Stimulated activated CD4-positive, alpha-beta T cell treated with anti-CD3 and anti-CD28 coated beads, Interleukin-1b, Interleukin-23, amount 100 ng/mL, for 4 hours (primary cell): ENCODE results near the gene CELF4.

ENCODE experiments used
- DNase-seq, 2 donors: peaks; one replicate each; pipeline ENCODE4 v3.0.0-alpha.2; 2020; ENCODE audit warnings: low read depth in 2 of 2

CELF4 gene

GRCh38 chr18:37442477-37442876 lies 123.1 kb downstream of the CELF4 start:
- DNase-seq, result no peak

- DNase-seq, result no peak
Measured at GRCh38 chr18:37441821-37442220, 123.8 kb downstream of the CELF4 start.

GRCh38 chr18:37440206-37440605 lies 125.4 kb downstream of the CELF4 start:
- DNase-seq, result no peak

DNA sequence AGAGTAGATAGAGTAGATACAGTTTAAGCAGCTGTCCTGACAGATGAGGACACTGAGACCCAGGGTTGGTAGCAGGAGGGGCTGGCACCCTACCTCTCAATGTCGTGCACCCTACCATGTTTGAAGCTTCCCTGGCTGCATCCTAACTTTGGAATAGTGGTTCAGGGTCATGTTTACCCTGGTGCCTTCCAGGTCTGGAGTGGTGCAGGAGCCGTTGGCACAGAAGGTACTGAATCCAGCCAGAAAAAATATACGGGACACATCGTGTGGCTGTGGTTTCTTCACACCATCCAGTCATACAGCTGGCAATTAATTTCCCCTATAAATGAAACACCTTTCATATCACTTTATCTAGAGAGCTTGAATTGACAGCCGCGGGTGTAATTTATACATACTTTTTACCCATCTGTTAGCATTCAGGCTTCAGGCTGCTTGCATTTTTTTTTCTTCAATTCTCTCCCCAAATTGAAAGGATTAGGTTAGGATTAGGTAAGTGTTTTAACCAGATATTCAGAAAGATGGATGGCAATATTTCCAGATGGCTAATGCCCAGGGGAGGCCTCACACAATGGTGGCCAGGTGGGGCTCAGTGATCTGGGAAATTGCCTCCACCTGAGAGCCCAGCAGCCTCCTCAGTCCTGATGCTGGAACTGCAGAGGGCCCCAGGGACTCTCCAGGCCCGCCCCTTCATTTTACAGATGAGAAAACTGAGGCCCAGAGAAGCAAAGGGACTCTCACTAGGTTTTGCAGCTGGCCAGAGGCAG lies 127.0 kb downstream of the CELF4 start:
- no peak for DNase-seq

DNA sequence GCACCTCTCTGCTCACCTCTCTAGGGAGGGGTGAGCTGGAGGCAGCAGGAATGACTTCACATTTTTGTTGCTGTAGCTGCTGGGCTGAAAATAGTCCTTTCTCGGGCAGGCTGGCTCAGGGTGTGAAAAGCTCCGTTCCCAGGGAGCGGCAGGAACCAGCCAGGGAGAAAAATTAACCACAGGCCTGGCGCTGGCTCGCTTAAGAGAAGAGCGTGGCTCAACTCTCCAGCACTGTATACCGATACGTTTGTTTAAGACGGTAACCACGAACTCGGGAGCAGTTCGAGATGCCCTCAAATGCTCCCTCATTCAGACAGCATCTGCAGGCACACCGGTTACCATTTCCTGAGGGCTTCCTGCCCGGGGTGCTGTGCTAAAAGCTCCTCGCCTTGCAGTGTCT lies 129.6 kb downstream of the CELF4 start:
- DNase-seq, result no peak

- no peak for DNase-seq
Measured at GRCh38 chr18:37435150-37435867, 130.3 kb downstream of the CELF4 start.

- no peak for DNase-seq
Measured at GRCh38 chr18:37434161-37434860, 131.3 kb downstream of the CELF4 start.

- no peak for DNase-seq
Measured at GRCh38 chr18:37432436-37433195, 133.0 kb downstream of the CELF4 start.

GRCh38 chr18:37430357-37431076 lies 135.1 kb downstream of the CELF4 start:
- DNase-seq, result no peak

DNA sequence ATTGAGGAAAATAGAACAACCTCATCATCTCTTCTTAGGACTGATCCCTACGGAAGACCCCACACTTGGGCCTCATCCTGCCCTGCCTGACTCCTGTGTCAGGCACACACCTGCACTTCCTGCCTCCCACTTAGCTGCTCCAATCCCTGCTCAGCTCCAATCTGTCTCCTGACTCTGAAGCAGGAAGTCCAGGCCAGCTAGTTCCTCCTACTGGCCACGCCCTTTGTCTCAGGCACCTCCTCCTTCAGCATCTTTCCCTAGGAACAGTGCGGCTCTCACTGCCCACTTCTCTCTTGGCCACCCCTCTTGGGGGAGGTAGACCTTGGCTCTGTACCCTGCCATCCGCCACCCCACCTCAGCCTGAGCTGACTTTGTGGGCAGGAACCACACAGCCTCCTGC lies 135.8 kb downstream of the CELF4 start:
- no peak for DNase-seq

DNA sequence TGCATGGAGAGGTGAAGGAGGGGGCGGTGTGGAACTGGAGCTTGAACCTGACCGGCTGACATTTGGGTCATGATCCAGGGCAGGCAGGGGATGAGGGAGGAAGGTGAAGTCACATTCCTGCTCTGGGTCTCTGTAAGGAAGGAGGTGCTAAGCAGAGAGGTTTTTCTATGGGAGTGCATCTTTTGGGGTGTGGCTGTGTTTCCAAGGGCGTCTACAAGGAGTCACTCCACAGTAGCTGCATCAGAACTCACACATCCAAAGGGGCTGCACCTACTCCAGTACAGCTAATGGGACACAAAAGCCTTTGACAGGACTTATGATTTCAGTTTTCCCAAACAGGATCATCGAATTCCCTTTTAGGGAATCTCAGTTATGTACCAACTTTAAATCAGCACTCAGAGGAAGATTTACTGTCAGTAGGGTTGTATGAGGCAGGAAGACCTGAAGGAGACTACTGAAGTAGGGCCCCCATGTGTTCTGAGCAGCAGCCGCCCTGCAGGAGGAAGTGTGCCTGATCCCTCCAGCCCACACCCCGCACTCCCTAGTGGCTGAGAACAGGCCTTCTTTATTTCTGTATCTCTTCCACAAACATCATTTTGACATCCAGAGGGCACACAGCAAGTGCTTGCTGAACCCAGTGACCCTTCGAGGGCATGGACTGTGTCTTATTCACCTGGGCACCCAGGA lies 137.2 kb downstream of the CELF4 start:
- DNase-seq, result no peak

GRCh38 chr18:37426586-37426985 lies 139.0 kb downstream of the CELF4 start:
- DNase-seq, result no peak

GRCh38 chr18:37425222-37425621 lies 140.4 kb downstream of the CELF4 start:
- DNase-seq, result no peak

- no peak for DNase-seq
Measured at GRCh38 chr18:37424507-37424906, 141.1 kb downstream of the CELF4 start.

DNA sequence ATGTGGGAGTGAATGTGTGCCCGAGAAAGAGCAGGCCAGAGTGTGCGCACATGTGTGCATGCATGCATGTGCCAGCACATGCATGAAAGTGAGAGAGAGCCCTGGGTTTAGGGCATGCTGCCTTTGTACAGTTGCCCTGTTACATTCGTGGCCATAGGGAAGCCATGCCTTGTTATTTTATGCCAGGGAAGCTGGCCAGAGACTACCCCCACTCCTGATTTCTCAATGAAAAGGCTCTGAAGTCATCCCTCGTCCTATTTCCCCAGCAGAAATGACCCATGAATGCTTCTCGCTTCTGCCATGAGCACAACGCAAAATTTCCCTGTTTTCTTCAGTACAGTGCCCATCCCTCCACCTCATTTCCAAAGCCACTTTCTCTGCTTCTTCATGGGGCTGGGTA lies 143.0 kb downstream of the CELF4 start:
- no peak for DNase-seq

- DNase-seq, result no peak
Measured at GRCh38 chr18:37422116-37422515, 143.5 kb downstream of the CELF4 start.

DNA sequence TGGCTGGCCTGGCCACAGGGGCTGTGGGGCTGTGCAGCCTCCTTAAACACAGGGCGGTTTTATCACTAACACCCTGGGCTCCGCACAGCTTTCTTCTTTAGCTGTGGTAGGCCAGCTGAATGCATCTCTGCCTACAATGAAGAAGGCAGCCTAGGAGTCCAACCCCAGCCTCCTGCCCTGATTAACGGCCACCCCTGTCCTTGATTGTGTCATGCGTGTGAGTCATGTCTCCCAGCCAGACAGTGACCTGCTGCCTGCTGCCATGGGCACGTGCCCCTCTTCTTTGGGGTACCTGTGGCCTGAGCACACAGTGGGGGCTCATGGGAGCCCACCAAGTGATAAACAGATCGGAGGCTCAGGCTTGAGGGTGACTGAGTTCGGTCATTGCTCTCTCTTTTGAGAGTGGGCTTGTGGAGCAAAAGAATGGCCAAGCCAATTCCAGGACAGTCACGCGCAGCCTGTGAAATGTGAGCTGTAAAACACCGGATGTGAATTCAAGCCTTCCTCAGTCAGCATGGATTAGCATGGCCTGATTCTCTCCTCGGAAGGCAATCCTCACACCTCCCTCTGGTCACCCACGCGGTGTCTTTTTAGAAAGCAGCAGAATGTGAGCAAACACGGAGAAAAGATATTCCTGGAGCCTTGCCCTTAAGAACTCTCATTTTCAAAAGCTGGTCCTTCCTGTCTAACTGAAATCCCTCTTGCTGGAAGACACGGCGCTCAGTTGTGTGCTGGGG lies 144.1 kb downstream of the CELF4 start:
- DNase-seq, result no peak

DNA sequence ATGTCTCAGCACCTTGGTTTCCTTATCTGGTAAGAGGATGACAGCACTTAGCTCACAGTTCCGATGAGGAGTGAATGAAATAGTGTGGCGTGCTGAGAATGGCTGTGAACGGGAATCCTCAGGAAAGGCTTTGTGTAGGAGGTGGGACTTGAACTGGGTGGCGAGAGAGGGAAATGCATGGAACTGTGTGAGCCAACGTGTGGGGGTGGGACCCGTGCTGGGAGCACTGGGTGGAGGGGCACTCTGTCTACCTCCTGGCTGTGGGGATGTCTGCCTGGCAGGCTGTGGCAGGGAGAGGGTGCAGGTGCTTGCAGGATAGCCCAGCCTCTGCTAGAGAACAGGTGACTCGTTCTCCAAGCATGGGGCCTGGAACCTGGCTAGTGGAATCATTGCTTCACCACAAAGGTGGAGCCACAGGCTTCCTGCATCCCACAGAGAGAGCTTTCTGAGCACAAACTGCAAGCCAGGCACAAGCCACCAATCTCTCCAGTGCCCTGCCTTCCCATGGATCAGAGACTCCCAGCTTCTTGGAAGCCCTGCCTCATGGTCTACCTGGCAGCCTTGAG lies 145.2 kb downstream of the CELF4 start:
- DNase-seq, result no peak

DNA sequence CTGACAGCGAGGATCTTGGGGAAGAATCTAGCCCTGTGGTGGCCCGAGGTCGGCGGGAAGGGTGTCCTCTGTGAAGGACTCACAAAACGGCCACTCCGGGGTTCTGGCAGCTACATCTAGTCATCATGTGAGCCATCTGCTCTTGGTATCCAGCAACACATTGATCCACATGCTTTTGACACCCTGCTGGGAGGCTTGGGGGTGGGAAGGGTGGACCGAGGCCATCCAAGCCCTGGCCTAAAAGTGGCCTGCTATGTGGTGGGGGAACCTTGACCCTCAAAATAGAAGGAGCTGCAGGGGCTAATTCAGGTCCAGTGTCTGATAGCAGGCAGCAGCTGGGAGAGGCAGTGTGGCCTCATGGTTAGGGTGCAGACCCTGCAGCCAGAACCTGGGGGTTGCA lies 145.7 kb downstream of the CELF4 start:
- DNase-seq, result no peak

- DNase-seq, result no peak
Measured at GRCh38 chr18:37419315-37419714, 146.3 kb downstream of the CELF4 start.
